Activated CD4-positive, alpha-beta T cell treated with anti-CD3 and anti-CD28 coated beads, Interleukin-2, amount 50 U/mL, for 48 hours (primary cell): ENCODE results near the gene ENTPD8.

Experiments used
- DNase-seq, 2 experiments: peaks; one replicate each; pipeline ENCODE4 v3.0.0-alpha.2; 2020

Gene ENTPD8, protein sequence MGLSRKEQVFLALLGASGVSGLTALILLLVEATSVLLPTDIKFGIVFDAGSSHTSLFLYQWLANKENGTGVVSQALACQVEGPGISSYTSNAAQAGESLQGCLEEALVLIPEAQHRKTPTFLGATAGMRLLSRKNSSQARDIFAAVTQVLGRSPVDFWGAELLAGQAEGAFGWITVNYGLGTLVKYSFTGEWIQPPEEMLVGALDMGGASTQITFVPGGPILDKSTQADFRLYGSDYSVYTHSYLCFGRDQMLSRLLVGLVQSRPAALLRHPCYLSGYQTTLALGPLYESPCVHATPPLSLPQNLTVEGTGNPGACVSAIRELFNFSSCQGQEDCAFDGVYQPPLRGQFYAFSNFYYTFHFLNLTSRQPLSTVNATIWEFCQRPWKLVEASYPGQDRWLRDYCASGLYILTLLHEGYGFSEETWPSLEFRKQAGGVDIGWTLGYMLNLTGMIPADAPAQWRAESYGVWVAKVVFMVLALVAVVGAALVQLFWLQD

DNA sequence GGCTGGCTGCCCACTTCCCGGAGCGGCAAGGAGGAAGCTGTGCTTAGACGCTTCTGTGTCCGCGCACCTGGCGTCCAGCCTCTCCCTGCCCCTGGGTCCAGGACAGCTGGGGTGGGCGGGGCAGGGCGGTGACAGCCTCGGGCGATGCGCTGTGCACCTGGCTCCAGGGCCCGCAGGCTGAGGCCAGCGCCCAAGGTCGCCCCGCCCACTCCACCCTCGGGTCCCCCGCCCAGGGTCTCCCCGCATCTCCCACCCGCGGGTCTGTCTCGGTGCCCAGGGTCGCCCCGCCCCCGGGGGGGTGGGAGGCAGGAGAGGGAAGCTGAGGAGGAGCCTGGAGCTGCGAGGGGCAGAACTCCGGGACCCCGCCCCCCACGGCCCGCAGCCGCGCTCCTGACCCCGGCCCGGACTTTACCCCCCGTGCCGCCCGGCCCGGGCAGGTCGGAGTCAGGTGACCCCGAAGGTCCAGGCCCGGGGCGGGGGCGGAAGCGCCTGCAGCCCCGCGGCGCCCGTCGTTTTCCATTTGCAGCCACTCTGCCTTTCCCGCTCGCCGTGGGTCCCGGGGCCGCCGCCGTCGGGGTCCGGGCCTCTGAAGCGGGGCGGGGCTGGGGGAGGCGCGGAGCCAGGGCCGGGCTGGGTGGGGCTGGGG lies at the start of gene ENTPD8:
ENTPD8 (minus strand) TSS at position 69 of the 646 bp plus-strand sequence. CDS start 3,072 bp downstream, outside the sequence.
- DNase-seq = no peak

DNA sequence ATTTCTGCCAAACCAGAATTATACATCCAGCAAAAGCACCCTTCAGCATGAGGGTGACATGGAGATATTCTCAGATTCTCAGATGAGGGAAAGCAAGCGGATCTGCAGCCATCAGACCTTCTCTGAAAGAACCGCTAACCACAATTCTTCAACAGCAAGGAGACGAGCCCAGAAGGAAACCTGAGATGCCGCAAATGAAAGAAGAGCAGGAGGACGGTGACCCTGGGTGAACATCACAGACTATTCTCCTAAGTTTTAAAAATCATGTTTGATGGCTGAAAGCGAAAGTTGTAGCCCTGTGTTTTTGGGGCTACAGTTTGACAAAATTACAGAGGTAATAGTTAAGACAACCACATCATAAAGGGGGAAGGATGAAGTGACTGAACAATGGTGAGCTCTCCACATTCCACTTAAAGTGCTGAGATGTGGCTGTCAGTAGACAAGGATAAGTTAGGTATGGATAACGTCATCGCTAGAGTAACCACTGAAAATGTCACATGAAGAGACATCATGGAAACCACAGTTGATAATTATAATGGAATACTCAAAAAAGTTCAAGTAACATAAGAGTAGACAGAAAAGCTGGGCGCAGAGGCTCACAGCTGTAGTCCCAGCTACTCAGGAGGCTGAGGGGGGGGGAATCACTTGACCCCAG lies 49.5 kb upstream of the ENTPD8 start:
- no peak for DNase-seq

DNA sequence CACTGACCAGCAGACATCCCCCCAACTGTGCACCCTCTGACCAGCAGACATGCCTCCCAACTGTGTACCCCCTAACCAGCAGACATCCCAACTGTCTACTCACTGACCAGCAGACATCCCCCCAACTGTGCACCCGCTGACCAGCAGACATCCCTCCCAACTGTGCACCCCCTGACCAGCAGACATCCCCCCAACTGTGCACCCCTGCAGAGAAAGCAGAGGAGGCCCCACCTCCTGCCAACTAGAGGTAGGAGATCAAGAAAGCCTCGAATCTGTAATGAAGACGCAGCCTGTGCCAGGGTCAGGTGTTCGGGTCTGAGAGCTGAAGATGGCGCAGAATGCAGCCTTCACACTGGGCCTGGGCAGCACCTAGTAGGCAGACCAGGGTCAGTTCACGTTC lies 47.7 kb upstream of the ENTPD8 start:
- DNase-seq = no peak

DNA sequence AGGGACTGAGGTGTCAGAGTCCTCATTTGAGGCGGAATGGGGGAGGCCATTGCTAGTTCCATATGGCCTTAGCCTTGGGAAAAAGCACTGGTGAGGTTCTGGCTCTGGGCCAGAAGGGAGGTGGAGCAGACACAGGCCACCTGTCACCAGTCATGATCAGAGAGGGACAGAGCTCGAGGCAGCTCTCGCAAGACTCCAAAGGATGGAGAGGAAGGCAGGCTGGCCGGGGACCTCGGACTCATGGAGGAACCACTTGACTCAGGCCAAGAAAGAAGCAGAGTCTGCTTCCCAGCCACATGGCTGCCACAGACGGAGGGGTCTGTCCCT lies 47.1 kb upstream of the ENTPD8 start:
- DNase-seq = no peak

DNA sequence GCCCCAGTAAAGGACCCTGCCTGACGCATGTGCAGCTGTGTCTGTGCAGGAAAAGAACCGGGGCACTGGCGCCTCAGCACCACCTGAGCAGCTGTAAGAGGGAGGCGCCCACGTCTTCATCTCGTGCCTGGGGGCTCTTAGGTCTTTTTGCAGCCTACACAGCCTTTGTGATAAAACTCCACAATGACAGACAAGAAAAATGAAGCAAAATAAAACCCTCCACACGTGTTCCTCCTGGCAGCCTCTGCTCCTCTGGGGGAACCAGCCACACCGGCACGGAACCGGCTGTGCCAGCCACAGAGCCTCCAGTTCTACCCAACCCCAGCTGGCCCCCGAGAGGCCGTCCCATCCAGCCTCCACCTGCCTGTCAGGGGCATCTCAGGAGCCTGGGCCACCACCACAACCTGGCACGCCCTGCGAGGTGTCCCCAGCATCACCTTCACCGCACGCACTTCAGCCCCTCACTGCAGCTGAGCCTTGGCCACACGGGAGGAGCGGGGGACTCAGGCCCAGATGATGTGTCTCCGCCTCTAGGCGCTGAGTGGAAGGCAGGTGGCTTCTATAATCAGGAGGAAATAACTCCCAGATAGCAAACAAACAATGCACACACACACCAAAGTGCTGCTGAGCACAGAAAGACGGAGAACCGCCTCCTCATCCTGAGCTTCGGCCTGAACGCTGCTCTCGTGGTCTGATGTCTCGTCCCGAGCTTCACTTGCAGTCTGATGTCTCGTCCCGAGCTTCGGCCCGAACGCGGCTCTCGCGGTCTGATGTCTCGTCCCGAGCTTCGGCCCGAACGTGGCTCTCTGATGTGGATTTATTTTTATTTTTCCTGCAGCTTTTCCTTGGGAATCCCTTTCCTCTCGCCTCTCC lies 46.5 kb upstream of the ENTPD8 start:
- DNase-seq = no peak

DNA sequence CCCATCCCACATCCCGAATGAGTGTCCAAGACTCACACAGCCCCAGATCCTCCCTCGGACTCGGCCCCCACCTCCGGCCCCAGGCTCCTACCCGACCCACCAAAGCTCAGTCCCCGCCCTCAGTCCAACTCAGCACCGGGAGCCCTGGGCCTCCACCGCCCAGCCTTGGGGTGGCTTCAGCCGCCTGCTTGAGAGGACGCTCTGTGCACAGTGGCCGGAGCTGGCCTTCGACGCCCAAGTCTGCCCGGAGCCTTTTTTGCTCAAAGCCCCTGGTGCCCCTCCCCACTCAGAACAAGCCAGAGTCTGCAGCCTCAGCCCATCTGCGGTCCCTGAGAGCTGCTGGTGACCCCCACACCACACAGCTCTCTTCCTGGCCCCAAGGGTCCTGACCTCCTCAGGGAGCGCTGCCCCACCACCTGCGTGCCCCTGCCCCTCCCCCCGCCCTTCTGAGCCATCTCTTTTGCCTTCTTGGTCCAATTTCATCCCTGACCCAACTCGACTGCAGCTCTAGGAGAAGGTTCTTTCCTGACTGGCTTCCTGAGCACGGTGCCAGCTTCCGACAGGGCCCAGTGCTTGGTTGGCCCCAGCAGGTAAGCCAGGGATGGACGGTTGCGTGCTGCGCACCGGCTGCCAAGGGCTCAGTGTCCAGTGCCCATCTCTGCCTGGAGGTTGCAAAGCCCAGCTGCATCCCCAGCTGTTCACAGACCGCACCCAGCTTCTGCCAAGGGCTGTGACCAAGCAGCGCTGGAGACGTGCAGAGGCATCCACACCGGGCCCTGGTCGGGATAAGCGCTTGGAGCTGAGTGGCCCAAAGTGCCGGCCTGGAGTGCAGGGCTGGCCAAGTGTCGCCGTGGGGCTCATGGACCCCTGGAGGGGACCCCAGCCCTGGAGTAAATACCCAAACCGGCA lies 45.6 kb upstream of the ENTPD8 start:
- DNase-seq = no peak

DNA sequence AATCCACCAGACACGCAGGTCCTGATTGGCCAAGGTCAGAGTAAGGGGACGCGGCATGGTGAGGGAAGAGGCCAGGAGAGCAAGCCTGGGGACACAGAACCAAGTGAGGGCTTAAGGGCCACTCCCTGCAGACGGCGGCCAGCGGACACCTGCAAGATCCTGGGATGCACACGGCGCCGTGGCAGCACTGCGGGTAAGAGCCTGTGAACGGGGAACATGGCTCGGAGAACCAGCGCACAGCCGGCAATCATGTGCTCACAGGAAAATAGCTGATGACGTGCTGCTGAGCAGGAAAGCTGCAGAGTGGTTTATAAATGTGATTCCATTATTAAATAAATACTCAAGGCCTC lies 45.0 kb upstream of the ENTPD8 start:
- no peak for DNase-seq

DNA sequence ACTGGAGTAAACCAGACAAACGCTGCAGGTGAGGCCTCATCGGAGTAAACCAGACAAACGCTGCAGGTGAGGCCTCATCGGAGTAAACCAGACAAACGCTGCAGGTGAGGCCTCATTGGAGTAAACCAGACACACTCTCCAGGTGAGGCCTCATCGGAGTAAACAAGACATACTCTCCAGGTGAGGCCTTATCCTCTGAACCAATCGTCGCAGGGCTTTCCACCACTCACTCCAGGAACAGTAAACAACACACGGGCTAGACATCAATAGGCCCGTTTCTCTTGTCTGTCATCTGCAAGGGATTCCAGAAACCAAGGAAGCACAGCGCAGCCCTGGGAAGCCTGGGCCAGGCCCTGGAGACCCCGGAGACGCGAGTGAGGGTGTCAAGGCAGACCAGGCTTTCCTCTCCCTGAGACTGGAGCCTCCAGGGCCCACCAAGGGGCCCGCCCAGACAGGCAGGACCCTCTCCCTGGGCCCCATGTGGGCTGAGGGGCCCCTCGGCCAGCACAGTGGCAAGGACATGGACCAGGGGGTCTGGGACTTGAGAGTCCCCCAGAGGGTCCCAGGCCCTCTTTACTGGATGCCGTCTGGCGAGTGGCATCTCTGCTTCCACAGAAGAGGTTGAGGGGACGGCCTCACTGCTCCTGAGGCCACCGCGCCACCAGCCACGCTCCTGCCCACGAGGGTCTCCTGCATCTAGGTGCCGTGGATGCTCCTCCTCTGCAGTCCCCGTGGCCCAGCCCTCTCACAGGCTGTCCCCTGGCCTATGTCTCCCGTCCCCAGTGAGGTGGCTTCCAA lies 44.4 kb upstream of the ENTPD8 start:
- DNase-seq = no peak

DNA sequence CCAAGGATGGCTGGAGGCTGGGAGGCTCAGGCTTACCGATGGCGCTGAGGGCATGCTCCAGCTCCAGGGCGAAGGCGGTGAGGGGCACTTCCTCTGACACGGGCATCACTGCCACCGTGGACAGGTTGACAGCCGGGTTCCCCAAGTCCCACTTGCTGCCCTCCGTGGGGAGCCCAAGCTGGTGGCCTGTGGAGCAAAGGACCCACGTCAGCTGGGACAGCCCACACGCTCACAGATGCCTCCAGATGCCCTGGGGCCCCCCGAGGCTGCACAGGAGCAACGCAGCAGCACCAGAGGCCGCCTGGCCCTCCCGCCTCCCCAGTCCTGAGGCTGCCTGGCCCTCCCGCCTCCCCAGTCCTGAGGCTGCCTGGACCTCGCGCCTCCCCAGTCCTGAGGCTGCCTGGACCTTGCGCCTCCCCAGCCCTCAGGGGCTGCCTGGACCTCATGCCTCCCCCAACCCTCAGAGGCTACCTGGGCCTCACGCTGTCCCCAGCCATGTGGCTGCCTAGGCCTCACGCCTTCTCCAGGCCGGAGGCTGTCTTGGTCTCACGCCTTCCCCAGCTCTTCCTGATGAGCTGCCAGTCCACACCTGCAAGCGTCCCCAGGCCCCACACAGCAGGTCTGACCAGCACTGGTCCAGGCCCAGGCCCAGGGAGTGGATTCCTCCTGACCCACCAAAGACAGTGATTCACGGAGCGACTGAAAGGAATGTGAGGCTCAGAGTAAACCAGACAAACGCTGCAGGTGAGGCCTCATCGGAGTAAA lies 43.6 kb upstream of the ENTPD8 start:
- no peak for DNase-seq

DNA sequence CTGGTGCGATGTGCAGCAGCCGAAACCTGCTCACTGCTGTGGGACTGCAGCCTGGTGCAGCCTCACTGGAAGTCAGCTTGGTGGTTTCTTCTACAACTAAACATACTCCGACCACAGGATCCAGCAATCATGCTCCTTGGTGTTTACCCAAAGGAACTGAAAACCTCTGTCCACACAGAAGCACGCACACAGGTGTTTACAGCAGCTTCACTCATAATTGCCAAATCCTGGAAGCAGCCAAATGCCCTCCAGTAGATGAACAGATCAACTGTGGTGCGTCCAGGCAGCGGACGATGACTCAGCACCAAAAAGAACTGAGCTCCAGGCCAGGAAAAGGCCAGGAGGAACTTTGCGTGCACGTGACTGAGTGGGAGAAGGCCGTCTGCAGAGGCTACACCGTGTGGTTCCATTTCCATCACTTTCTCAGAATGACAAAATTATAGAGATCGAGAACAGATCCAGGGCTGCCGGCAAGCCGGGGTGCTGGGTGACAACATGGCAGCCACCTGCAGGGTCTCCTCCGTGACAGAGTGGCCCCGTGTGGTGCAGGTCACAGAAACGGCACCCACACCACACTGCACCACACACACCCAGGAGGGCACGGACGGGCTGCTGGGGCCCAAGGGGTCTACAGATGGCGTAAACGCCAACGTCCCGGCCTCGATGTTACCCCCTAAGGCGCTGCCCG lies 41.1 kb upstream of the ENTPD8 start:
- DNase-seq = no peak

DNA sequence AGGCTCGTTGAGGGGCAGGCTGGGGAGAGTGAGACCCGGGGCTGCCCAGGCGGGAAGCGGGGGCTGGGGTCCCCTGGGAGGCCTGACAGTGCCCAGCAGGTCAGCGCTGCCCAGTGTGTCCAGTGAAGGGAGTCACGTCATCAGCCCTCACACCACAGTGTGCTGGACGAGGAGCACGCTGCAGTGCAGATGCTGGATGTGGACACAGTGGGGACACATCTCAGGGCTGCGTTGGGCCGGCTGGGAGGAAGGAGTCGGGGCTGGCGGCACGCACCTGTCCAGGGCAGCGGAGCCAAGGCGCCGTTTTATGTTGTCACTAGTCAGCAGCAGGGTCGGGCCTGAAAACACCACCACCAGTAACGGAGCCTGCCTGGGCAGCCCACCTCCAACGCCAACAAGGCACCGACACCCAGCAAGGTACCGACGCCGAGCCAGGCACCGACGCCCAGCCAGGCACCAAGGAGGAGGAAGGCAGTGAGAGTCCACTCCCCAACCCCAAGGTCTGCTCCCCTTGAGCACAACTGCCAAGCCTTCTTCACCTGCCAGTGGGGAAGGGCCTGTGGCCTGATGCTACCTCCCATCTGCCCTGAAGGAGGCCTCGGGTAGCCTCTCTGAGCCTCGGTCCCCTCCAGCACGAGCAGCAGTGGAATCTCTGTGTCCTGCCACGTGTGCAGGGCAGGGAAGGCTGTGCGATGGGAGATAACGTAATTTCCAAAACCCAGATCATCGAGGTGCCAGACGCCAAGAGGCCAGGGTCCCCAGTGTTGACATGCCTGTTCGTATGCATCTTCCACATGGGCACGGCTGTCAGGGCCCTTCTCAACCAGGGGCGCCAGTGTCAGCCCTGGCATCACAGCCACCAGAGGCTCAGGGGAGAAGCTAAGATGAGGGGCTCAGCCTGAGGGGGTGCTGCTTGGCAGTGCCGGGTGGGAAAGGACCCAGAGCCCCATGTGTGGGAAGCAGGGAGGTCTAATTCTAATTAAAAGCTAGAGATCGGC lies 39.8 kb upstream of the ENTPD8 start:
- DNase-seq = no peak

DNA sequence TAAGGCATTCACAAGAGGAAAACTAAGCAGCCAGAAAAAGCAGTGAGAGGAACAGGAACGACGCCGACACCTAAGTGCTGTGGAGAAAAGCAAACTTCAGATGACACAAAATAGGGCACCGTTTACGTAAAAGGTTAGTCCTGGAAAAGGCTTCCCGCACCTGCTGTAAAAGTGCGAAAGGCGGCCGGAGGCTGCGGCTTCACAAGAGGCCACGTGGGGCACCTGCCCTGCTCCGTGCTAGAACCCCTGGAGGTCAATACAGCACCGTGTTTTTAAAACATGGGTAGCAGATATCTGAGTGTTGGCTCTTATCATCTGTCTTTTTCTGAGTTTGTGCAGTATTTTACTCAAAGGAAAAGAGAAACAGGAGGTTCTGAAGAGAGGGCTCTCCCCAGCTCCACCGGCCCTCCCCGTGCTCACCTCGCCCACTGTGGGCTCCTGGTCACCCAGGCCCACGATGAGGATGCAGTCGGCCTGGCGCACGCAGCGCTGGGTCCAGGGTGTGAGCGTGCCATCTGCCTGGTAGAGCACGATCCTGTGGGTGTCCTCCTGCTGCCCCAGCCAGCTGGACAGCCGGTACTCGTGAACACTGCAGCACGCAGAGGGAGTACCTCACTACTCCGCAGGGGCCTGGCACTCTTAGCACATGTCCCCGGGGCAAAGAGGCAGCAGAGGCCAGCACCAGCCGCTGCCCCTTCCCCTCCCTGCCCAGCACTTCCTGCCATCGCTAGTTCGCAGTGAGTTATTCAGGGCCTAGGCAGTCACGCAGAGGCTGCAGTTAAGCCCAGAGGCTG lies 38.9 kb upstream of the ENTPD8 start:
- DNase-seq = no peak

DNA sequence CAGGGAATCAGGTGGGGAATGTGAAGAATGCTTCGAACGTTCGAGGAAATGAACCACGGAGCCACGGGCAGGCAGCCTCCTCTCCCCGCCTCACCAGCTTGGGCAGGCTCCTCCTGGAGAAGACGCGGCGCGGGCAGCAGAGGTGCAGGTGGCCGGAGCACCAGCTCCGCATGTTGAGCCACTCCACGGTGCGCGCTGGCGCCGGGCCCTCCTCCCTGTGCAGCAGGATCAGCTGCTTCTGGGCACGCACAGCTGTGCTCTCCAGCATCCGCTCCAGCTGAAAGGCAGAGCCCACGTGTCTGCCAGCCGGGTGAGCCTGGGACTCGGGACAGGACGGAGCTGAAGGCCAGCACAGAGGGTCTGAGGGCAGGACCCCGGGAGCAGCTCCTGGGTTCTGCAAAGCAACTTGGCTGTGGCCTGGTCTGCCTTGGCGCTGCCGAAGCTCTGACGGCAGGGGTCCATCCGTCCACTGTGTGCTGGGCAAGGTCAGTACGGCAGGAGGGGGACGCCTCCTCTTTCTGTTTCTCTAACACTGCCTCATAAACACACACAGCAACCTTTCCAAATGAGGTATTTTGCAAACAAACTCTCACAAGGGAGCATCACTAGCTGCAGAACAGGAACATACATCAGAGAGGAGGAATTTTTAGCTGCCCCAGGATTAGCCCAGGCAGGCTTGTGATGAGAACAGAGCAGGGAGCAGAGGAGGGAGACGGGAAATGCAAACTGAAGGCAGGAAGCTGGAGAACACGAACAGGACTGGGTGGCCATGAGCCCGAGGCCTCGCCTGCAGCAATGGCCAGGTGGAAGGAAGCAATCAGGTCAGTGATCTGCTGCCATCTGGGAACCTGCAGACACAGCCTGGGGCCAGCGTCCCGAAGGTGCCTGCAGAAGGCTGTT lies 38.1 kb upstream of the ENTPD8 start:
- no peak for DNase-seq

DNA sequence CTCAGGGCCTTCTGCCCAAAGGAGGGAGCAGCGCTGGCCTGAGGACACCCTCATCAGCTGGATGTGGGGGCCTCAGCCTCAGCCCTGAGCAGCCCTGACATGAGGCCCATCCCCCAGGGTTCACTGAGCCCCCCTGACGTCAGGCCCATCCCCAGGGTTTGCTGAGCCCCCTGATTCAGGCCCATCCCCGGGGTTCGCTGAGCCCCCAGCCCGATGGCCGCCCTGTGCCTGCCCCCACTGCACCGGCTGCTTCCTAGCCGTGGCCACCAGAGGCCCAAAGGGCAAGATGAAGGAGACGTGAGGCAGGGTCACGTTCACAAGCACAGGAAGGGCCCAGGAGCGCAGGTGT lies 37.4 kb upstream of the ENTPD8 start:
- DNase-seq = no peak

DNA sequence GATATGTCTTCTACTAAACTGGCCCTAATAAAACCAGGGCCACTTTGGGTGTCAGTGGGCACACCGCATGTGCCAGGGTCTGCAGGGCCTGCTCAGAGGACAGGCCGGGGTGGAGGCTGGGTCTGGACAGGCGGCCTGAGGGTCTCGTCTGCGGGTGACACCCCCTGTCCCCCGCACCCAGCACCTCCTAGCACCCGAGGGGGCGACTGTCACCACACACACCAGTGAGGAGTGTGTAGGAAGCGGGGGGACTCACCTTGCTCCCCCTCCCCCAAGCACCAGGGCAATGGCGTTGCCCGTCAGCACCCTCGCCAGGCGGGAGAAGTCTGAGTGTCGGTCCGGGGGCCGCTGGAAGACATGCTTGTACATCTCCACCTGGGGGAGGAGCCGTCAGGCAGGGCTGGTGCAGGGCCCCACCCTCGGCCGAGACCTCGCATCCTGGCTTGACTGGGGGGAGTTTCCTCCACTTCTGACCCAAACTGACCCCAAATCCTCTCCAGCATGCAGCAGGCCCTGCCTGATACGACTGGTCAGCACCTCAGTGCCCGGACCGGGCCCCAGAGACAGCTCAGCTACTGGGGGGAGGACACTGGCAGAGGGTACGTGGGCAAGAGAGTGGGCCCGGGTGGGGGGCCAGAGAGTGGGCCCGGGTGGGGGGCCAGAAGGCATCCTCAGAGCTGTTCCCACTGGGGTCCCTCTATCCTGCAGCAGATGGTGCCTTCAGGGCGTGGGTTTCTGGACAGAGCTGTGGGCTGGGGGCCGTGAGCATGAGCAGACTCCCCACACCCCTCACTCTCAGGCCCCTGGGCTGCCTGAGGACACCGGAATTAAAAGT lies 36.8 kb upstream of the ENTPD8 start:
- DNase-seq = no peak

DNA sequence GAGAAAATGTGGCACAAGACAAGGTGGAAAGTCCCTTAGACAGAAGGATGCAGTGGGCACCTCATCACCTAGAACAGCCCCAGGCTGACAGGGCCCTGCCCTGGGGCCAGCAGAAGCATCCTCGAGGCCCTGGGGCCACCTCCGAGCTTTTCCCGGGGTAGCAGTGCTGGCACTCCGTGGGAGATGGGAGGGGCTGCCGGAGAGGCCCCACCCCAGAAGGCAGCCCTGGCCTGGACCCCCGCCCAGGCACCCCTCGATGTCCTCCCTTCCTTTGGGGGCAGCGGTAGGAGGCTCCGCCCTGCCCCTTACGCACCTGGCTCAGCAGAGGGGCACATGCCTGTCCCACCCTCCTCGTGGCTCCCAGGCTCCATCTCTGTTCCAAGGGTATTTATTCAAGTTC lies 35.7 kb upstream of the ENTPD8 start:
- no peak for DNase-seq
